ENCODE results near the gene RALGAPA2.

Gene RALGAPA2

DNA sequence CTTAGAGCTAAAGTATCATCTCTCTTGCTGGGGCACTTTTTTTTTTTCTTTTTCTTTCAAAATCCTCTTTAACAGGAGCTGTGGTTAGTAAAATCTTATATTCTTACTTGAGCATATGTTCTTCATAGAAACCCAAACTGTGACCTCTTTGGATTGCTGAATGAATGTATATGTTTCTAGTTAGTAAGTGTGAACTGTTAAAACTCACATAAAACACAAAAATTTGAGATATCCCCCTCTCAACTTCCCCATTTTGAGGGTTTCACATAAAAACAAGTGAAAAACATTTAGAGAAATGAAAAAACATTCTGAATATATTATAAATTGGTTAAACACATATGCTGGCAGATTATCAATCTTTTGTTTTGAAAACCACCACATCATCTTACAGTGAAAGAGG is 266.4 kb downstream of the RALGAPA2 start:
- H3K9me3 ChIP-seq (ENCODE audit: insufficient read depth, low read length) = no peaks in the 10 kb centered on the region
- H3K4me1 ChIP-seq (ENCODE audit: low read length) = peaks cover 61% of the 10 kb centered on the region
- peak overlapping the region; percentile 22 for H3K4me3 ChIP-seq (ENCODE audit: low read length)
- H3K27ac ChIP-seq (ENCODE audit: low read length) = peak overlapping the region; percentile 47
- H3K27me3 ChIP-seq (ENCODE audit: low read depth, low read length) = peaks cover 81% of the 10 kb centered on the region
- no peak overlapping the region for H3K9ac ChIP-seq (ENCODE audit: low read length)
- peaks cover 19% of the 10 kb centered on the region for H4K20me1 ChIP-seq (ENCODE audit: insufficient read depth, low read length)
- peak overlapping the region; percentile 52 for H3K4me2 ChIP-seq (ENCODE audit: low read length)
- TF ChIP-seq EZH2phosphoT487 (IDR thresholded peaks at IDR 0.05; ENCODE audit: low read depth) (peak; percentile 93), CTCF (IDR thresholded peaks at IDR 0.05; ENCODE audit: low read depth, low read length) (no peak)
- no peak overlapping the region for H2AFZ ChIP-seq (ENCODE audit: low read depth, low read length)
- H3K36me3 ChIP-seq (replicated peaks; ENCODE audit: low read depth, low read length) = no peaks in the 10 kb centered on the region
- no peaks in the 10 kb centered on the region for H3K79me2 ChIP-seq (ENCODE audit: low read length)

DNA sequence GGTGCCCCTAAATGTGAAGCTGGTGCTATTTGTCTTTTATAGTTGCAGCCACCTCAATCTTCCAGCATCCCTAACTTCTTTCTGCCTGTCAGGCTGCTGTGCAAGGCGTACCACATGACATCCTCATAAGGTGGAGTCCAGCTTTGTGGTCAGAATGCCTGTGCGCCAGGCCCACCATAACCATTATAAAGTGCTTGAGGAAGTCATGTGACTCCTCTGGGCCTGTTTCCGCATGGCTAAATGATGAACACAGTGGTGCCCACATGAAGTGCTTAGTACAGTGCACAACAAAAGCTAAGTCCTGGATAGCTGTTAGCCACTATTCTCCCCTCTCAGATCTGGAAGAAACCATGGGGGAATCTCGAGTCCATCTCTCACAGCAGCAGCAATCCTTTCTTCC is 268.9 kb downstream of the RALGAPA2 start:
- H3K27ac ChIP-seq (ENCODE audit: low read length) = no peak overlapping the region
- H3K4me3 ChIP-seq (ENCODE audit: low read length) = no peak overlapping the region
- TF ChIP-seq EZH2phosphoT487 (IDR thresholded peaks at IDR 0.05; ENCODE audit: low read depth) = no peak
- no peak for TF ChIP-seq CTCF (IDR thresholded peaks at IDR 0.05; ENCODE audit: low read depth, low read length)
- H4K20me1 ChIP-seq (ENCODE audit: insufficient read depth, low read length) = peaks cover 19% of the 10 kb centered on the region
- H3K4me1 ChIP-seq (ENCODE audit: low read length) = peaks cover 61% of the 10 kb centered on the region
- H3K9ac ChIP-seq (ENCODE audit: low read length) = no peak overlapping the region
- no peaks in the 10 kb centered on the region for H3K9me3 ChIP-seq (ENCODE audit: insufficient read depth, low read length)
- no peaks in the 10 kb centered on the region for H3K79me2 ChIP-seq (ENCODE audit: low read length)
- no peaks in the 10 kb centered on the region for H3K36me3 ChIP-seq (replicated peaks; ENCODE audit: low read depth, low read length)
- peaks cover 70% of the 10 kb centered on the region for H3K27me3 ChIP-seq (ENCODE audit: low read depth, low read length)
- no peak overlapping the region for H2AFZ ChIP-seq (ENCODE audit: low read depth, low read length)
- no peak overlapping the region for H3K4me2 ChIP-seq (ENCODE audit: low read length)

DNA sequence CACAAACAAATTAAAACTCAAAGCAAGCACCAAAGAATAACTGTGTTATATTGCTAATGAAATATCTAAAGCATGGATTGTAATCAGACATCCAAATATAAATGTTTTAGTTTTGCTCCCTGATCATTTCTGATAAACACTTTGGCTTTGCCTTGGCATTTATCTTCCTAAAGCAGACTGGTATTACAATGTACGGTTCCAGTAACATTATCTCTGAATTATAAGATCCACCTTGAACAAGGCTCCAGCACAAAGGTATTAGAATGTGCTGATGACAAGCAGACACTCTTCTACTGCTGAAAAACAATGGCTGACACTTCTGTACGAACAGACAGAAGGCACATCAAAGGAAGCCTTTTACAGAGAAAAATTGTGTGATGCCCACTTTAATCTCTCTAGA is 270.0 kb downstream of the RALGAPA2 start:
- H3K9me3 ChIP-seq (ENCODE audit: insufficient read depth, low read length) = no peaks in the 10 kb centered on the region
- no peak overlapping the region for H3K9ac ChIP-seq (ENCODE audit: low read length)
- peaks cover 59% of the 10 kb centered on the region for H3K4me1 ChIP-seq (ENCODE audit: low read length)
- no peak overlapping the region for H3K27ac ChIP-seq (ENCODE audit: low read length)
- no peak overlapping the region for H2AFZ ChIP-seq (ENCODE audit: low read depth, low read length)
- no peaks in the 10 kb centered on the region for H3K36me3 ChIP-seq (replicated peaks; ENCODE audit: low read depth, low read length)
- H3K4me3 ChIP-seq (ENCODE audit: low read length) = no peak overlapping the region
- no peaks in the 10 kb centered on the region for H3K79me2 ChIP-seq (ENCODE audit: low read length)
- H4K20me1 ChIP-seq (ENCODE audit: insufficient read depth, low read length) = peaks cover 19% of the 10 kb centered on the region
- no peak overlapping the region for H3K4me2 ChIP-seq (ENCODE audit: low read length)
- H3K27me3 ChIP-seq (ENCODE audit: low read depth, low read length) = peaks cover 62% of the 10 kb centered on the region
- TF ChIP-seq CTCF (IDR thresholded peaks at IDR 0.05; ENCODE audit: low read depth, low read length) = no peak

DNA sequence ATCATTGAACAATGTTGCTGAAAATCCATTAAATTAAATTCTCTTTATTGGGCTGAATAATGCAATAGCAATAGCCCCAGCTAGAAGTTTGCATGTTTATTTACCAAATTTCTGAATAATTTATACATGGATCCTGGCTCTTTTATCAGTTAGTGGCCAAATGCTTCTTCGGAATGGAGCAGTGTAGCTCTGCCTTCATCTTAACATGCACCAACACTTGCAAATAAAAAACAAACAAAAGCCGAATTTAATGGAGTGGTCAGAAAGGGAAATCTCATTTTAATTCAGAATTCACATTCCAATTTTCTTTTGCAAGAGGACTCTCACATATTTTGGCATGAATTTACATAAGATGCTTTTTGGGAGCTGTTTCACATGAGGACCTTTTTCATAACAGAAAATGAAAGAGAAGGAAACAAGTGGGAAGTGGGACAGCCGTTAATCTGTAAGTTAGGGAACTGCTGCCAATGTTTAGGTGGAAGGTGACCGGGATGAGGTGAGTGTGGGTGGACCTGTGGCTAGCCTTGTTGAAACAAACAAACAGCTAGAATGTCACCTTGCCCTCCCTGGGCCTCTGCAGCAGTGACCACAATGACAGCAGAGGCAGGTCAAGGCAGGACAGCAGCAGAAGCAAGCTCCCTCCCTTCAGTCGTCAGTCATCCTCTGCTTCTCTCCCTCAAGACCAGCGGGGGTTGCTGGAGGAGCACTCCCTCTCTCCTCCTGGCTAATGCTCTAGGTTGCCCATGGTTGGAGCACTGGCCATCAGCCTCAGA is 271.4 kb downstream of the RALGAPA2 start:
- Histone ChIP-seq H3K27me3 (ENCODE audit: low read depth, low read length) (peaks cover 54% of the 10 kb centered on the region), H3K9me3 (ENCODE audit: insufficient read depth, low read length) (no peaks in the 10 kb centered on the region), H3K79me2 (ENCODE audit: low read length) (no peaks in the 10 kb centered on the region), H2AFZ (ENCODE audit: low read depth, low read length) (no peak overlapping the region), H4K20me1 (ENCODE audit: insufficient read depth, low read length) (peaks cover 15% of the 10 kb centered on the region), H3K9ac (ENCODE audit: low read length) (no peak overlapping the region), H3K4me1 (ENCODE audit: low read length) (peaks cover 45% of the 10 kb centered on the region), H3K27ac (ENCODE audit: low read length) (no peak overlapping the region), H3K4me2 (ENCODE audit: low read length) (no peak overlapping the region), H3K4me3 (ENCODE audit: low read length) (no peak overlapping the region), H3K36me3 (replicated peaks; ENCODE audit: low read depth, low read length) (no peaks in the 10 kb centered on the region)
- TF ChIP-seq CTCF (IDR thresholded peaks at IDR 0.05; ENCODE audit: low read depth, low read length) = no peak
- no peak for TF ChIP-seq EZH2phosphoT487 (IDR thresholded peaks at IDR 0.05; ENCODE audit: low read depth)

Measured in OCI-LY3 (cell line).